ENCODE measurements around the gene FIBP.
A peak's percentile ranks its signal among the peaks of the same experiment; 100 is the strongest.
"Not testable (repeated sequence)": the region's sequence is repeated elsewhere in the genome, so short reads cannot be mapped to it uniquely, and the experiment has no call there.

The FIBP gene

GRCh38 chr11:65912845-65913244 is 24.6 kb upstream of the FIBP start:
- no peak for DNase-seq

- peak; percentile 67 for DNase-seq
These were observed 23.7 kb upstream of the FIBP start for GRCh38 chr11:65911682-65912568.

- DNase-seq: no peak
These were observed 19.6 kb upstream of the FIBP start for GRCh38 chr11:65907878-65908277.

DNA sequence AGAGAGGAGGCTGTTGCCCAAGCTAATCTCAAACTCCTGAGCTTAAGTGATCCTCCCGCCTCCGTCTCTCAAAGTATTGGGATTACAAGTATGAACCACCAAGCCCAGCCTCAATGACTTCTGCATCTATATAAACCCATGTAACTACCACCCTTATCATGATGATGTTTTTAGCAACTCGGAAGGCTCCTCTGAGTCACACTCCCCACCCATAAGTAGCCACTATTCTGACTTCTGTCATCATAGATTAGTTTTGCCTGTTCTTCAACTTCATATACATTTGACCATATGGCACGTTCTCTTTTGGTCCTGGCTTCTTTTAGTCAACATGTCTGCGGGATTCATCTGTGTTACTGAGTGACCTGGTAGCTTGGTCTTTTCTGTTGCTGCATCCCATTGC is 18.3 kb upstream of the FIBP start:
- peak; percentile 70 for DNase-seq

DNA sequence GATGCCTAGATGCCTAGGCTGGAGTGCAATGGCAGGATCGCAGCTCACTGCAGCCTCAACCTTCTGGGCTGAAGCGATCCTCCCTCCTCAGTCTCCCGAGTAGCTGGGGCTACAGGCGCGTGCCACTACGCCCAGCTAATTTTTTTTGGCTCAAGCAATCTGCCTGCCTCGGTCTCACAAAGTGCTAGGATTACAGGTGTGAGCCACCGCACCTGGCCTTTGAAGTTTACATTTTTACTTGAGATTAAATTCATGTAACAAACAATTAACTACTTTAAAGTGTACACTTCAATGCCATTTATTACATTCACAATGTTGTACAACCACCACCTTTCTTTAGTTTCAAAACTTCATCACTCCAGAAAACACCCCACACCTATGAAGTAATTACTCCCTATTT is 15.4 kb upstream of the FIBP start:
- no peak for DNase-seq

DNA sequence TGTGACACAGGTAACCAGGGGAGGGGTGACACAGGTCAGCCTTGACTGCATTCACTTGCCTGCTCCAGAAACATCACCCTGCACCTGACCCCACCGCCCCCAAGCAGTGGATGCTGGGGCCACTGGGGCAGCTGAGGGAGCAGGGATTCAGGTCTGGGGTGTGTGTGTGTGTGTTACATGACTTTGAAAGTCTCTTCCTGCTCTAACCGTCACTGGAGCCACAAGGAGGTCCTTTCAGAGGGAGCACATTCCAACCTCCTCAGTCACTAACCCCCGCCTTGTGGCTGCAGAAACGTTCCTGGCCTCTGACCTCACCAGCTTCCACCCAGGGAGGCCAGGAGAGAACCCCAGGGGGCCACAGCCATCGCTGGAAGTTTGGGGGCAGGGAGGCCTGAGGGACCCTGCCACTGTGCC is 14.8 kb upstream of the FIBP start:
- DNase-seq: no peak

GRCh38 chr11:65900899-65901180 is 12.6 kb upstream of the FIBP start:
- no peak for DNase-seq

- DNase-seq: peak; percentile 94
These were observed 12.0 kb upstream of the FIBP start, which contains the start of gene FOSL1 for GRCh38 chr11:65900125-65900898. FOSL1 (minus strand) TSS chr11:65900388; CDS start chr11:65900339, 49 bp downstream.

GRCh38 chr11:65899356-65900124 is 11.3 kb upstream of the FIBP start:
- DNase-seq: peak; percentile 78

GRCh38 chr11:65898656-65899355 is 10.5 kb upstream of the FIBP start:
- DNase-seq: no peak

- no peak for DNase-seq
These were observed 8.8 kb upstream of the FIBP start for GRCh38 chr11:65897020-65897471.

- DNase-seq: no peak
These were observed 8.0 kb upstream of the FIBP start for GRCh38 chr11:65896034-65896999.

DNA sequence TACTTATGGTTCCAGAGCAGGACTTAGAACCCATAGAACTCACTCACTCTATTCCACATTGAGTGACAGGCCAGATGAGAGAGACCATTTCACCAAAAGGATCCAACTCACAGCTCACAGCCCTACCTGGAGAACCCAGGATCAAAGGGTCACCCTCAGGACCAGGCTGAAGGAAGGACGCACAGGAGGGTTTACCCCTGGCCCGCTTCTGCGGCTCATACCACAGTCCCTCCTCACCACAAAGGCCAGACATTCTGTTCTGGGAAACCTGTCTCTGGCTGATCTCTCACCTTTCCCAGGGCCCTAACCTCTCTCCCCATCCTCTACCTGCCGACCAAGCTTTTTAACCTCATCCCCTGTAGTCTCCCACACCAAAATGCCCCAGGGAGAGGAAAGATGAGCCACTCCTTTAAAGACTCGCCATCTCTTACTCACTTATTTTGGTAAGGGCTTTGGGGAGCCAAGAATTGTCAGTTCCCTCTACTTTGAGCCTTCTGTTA is 7.3 kb upstream of the FIBP start:
- no peak for DNase-seq

DNA sequence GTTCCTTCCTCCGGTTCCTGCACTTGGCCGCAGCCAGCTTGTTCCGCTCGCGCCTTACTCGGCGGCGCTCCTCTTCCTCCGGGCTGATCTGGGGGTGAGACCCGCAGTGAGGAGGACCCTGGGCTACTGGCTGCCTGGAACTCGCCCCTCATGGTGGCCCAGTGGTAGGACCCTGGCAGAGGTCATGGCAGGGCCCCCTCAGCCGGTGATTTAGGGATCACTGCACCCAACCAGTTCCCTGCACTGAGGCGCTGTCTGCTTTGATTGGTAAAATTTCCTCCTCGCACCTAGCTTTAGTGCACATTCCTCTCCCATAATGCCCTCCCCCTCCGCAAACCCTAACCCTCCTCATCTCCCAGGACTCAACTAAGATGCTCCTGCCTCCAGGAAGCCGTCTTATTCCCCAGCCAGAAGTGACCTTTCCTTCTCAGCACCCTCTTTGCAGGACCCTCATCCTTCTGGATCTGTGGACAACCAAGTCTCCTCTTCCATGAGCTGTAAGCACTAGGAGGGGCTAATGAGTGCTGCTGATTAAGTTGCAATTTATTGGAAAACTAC is 5.8 kb upstream of the FIBP start:
- no peak for DNase-seq

DNA sequence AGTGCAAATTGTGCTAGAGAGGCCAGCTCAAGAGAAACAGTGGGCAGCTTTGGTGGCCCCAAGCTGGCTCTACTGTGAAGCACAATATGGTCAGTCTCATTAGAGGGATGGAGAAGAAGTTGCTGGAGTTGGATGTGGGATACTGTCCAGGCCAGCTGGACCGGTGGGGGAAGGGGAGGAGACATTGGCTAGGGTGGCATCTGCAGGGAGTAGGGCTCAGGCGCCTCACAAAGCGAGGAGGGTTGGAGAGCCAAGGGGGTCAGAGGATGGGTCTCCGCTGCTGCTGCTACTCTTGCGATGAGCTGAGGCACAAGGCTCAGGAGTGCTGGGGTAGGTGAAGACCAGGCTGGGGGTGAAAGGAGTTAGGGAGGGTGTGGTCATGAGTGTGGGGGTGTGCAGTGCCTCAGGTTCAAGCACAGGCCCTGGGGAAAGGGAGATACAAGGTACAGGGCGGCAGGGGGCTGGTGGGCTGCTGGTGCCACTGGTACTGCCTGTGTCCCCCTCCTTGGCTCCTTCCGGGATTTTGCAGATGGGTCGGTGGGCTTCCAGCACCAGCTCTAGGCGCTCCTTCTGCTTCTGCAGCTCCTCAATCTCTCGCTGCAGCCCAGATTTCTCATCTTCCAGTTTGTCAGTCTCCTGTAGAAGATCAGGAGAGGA is 4.5 kb upstream of the FIBP start:
- no peak for DNase-seq

DNA sequence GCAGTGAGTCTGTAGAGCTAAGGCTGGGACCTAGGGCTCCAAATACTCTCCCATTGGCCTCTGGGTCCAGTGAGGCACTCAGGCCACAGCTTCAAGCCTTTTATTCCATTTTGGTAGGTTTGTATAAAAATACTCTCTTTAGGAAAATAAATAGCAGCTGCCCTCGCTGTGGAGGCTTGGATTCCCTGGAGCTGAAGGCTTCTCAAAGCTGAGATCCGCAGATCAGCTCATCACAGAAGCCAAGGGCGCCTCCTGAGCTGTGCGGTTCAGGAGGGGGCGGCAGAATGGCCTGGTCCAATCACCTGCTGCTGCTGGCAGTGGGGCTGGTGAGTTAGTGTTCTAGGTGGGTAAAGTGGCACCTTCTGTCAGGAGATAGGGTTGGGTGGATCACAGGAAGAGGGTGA is 3.9 kb upstream of the FIBP start:
- not testable (repeated sequence) for DNase-seq

GRCh38 chr11:65891219-65892136 is 3.2 kb upstream of the FIBP start:
- DNase-seq: peak; percentile 70

DNA sequence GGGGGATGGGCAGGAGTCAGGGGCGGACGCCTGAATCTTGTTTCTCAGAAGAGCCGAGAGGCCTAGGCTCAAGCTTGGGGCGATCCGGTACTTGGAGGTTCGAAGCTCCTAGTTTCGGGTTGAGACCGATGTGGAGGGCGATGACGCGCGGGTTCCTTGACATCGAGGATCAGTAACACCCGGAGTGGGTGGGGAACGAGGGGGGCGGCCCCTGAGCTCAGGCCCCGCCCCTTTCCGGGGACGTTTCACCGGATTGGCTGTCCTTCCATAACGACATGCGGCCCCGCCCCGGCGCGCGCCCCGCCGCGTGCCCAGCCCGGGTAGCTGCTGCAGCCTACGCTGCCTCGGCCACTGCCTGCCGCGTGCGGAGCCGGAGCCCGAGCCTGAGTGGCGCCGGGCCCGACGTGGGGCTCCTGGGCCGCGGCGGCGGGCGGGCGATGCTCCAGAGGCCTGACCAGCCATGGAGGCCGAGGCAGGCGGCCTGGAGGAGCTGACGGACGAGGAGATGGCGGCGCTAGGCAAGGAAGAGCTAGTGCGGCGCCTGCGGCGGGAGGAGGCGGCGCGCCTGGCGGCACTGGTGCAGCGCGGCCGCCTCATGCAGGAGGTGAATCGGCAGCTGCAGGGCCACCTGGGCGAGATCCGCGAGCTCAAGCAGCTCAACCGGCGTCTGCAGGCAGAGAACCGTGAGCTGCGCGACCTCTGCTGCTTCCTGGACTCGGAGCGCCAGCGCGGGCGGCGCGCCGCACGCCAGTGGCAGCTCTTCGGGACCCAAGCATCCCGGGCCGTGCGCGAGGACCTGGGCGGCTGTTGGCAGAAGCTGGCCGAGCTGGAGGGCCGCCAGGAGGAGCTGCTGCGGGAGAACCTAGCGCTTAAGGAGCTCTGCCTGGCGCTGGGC is 2.3 kb upstream of the FIBP start, which contains the start of gene CCDC85B:
Gene CCDC85B, plus strand, starts transcription at position 350 of the 895 bp plus-strand sequence. Its CDS starts 111 bp downstream, at position 461.
- peak; percentile 97 for DNase-seq

Measured in OCI-M1 (cell line).